Heart left ventricle (tissue), 16 donors: Measurements from ENCODE around the gene PARN. TPM values are rescaled to one million over a fixed set of nuclear protein-coding genes. Genes with fewer than 3 reads are reported as not detected.

Experiments used
- ATAC-seq, 4 donors: fragments of 200-7000 bp; cut with Tn5 transposase; one replicate each; pipeline ENCODE4 v1.9.1; 2020 to 2022; ENCODE audit warnings: moderate library complexity in 4 of 4, mild to moderate bottlenecking in 3 of 4, moderate number of reproducible peaks in 1 of 4
- DNase-seq, 5 donors: peaks; one replicate each; pipeline ENCODE4 v3.0.0-alpha.2; 2020
- H3K27ac ChIP-seq, 12 donors: fragments of 200-600 bp; sonication (generic) in 4 of 12; one replicate each; pipeline versions ENCODE4 v1.5.0 to v1.8.0; 2016 to 2022; ENCODE audit warnings: mild to moderate bottlenecking in 2 of 12
- H3K27me3 ChIP-seq, 9 donors: fragments of 200-600 bp; sonication (generic) in 2 of 9; one replicate each; pipeline versions ENCODE4 v1.5.1 to v1.8.0; 2016 to 2022; ENCODE audit warnings: mild to moderate bottlenecking in 3 of 9
- H3K36me3 ChIP-seq, 9 donors: fragments of 200-600 bp; sonication (generic) in 2 of 9; one replicate each; pipeline versions ENCODE4 v1.5.0 to v1.8.0; 2018 to 2022; ENCODE audit warnings: mild to moderate bottlenecking in 2 of 9
- H3K4me1 ChIP-seq, 12 donors: fragments of 200-600 bp; sonication (generic) in 4 of 12; one replicate each; pipeline versions ENCODE4 v1.5.0 to v1.8.0; 2016 to 2022; ENCODE audit warnings: mild to moderate bottlenecking in 3 of 12
- H3K4me3 ChIP-seq, 12 donors: fragments of 200-600 bp; sonication (generic) in 4 of 12; one replicate each; pipeline versions ENCODE4 v1.5.0 to v1.8.0; 2017 to 2022; ENCODE audit warnings: mild to moderate bottlenecking in 9 of 12, moderate library complexity in 4 of 12
- H3K9me3 ChIP-seq, 12 donors: fragments of 200-600 bp; sonication (generic) in 4 of 12; one replicate each; pipeline versions ENCODE4 v1.5.0 to v1.8.0; 2016 to 2022; ENCODE audit warnings: mild to moderate bottlenecking in 1 of 12
- POLR2A ChIP-seq, 2 donors: fragments of 450-650 bp; IDR thresholded peaks; one replicate each; pipeline ENCODE4 v1.6.1; 2017; ENCODE audit warnings: antibody characterized with exemption in 2 of 2, mild to moderate bottlenecking in 2 of 2, moderate library complexity in 2 of 2
- WGBS, 4 donors: extraction: QIAGEN DNeasy Blood & Tissue Kit in 2 of 4; methylation state at CpG; one replicate each; pipeline versions ENCODE4 v1.1.5 to v1.1.7; 2013 to 2018; 5-methylcytosine and 5-hydroxymethylcytosine counted together
- intact Hi-C, 10 donors: fragments of 100-400 bp; cut with DNase I; formaldehyde crosslinking; loops; one replicate each; pipeline versions ENCODE4 v1.11.1 to v1.14.2; 2022
- polyA plus RNA-seq, 2 donors: library from polyadenylated mRNA; stranded (reverse); fragments of 200-250 nt; gene quantifications; one replicate each; pipeline ENCODE4 v1.2.3, GENCODE V29; 2013
- total RNA-seq, 9 donors: library from RNA; depleted of rRNA in 2 of 9; stranded (reverse); fragments of >200 nt in 2 of 9; fragmentation: NEBNext Ultra II Directional in 3 of 9; extraction: Animal tissue kit (Norgen Biotek cat#: 25700) in 3 of 9; gene quantifications; one replicate each; pipeline versions ENCODE4 v1.1.0 to v1.2.4, GENCODE V29; 2016 to 2023
- TF ChIP-seq, protein P1 (sequence below), 12 donors: fragments of 200-600 bp; sonication (generic) in 4 of 12; IDR thresholded peaks; one replicate each; pipeline versions ENCODE4 v1.5.0 to v1.8.0; 2018 to 2022; ENCODE audit warnings: antibody characterized with exemption in 12 of 12, mild to moderate bottlenecking in 5 of 12
- donor health status: ischemic (EF 13 %, LVEDD 7.1; RV severe dilation, severe dysfunction).
- donor health status: healthy with polysubstance abuse.
- donor health status: DM: no; HTN: yes; CAD: no.
- donor health status: DM: no; HTN: no; CAD: no.
- donor health status: ischemic (EF 25% LVEDD 6.9; RV normal size, moderate dysfunction).
- donor health status: ischemic (EF 25% LVEDD 5.7; RV mildly dilated, moderate dysfunction).
- donor health status: healthy.
- donor health status: DM: yes; HTN: yes; CAD: no.
- donor health status: ischemic (EF 35%, LVEDD 5.7; RV mildly dilated, moderate dysfunction).
- donor health status: nonischemic (EF 11% LVEDD 7.7; RV severe dilation, severe dysfunction).
- donor health status: DM: yes; HTN: yes; CAD: no.
- donor health status: PGD.
- donor health status: ischemic (EF 29% LVEDD 5.4; RV normal size, mild dysfunction).
- donor health status: nonischemic (EF 23%, LVEDD 6.1; RV moderate dilation, normal function).

PARN gene
- total and polyA plus RNA-seq, 11 donors: 7.7 to 25.9 (median 19.8) TPM

DNA sequence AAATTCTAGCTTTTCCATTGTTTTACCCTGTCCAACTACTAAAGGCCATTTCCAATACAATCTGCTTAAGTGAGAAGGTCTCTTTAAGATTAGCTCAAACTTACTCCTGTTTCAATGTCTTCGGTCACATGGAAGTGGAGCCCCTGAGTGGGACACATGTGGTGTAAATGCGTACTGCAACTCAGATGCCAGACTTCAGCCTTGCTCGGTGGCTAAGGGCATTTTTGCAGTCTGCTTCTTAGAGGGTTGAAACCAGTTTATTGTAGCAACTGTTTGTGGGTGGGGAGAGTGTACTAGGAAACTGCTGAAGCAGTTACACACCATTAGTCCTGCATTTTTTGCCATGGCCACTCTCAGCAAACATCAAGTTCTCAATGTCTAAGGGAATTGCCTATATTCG lies 140.6 kb downstream of the PARN start:
- Histone ChIP-seq H3K36me3 (peaks cover 0 to 2% (median 0%) of the 10 kb centered on the region in 9 donors), H3K4me3 (no peak overlapping the region), H3K4me1 (peaks cover 0 to 63% (median 31%) of the 10 kb centered on the region in 12 donors), H3K27ac (peak overlapping the region in 6 of 12 donors; percentile 18 to 60 (median 37)), H3K9me3 (no peaks in the 10 kb centered on the region), H3K27me3 (no peaks in the 10 kb centered on the region)
- DNase-seq (peak in 1 of 5 donors; percentile 25), ATAC-seq (peak; percentile 25 to 37 (median 30))
- 45 to 67% (median 61%) methylated on average over 4 of the region's 4 CpGs for WGBS, 4 donors
- intact Hi-C loops: loop anchor here in 2 of 10 donors (2.0 to 5.0 kb wide), 5 partner anchors 38 to 187 kb away; no protein-coding TSS in a partner anchor
- no peak for TF ChIP-seq POLR2A (IDR thresholded peaks at IDR 0.05)
- TF ChIP-seq, protein P1, sequence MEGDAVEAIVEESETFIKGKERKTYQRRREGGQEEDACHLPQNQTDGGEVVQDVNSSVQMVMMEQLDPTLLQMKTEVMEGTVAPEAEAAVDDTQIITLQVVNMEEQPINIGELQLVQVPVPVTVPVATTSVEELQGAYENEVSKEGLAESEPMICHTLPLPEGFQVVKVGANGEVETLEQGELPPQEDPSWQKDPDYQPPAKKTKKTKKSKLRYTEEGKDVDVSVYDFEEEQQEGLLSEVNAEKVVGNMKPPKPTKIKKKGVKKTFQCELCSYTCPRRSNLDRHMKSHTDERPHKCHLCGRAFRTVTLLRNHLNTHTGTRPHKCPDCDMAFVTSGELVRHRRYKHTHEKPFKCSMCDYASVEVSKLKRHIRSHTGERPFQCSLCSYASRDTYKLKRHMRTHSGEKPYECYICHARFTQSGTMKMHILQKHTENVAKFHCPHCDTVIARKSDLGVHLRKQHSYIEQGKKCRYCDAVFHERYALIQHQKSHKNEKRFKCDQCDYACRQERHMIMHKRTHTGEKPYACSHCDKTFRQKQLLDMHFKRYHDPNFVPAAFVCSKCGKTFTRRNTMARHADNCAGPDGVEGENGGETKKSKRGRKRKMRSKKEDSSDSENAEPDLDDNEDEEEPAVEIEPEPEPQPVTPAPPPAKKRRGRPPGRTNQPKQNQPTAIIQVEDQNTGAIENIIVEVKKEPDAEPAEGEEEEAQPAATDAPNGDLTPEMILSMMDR (IDR thresholded peaks at IDR 0.05): peak in 4 of 12 donors; percentile 15 to 40 (median 18)

DNA sequence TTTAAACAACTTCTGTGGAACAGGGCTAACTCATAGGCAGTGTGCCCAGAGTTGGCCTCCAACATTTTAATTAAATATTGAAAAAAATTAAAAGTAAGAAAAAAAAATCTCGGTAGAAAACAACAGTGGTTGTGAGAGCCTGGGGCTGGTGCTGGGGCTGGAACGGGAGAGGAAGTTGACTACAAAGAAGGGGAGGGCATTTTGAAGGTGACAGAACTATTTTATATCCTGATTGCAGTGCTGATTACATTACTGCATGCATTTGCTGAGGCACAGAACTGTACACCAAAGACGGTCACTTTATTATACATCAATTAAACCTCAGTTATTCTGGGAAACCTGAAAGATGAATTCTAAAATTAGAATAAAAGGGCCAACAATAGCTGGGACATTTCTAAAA lies 142.5 kb downstream of the PARN start:
- TF ChIP-seq POLR2A (IDR thresholded peaks at IDR 0.05): no peak
- TF ChIP-seq, protein P1 (IDR thresholded peaks at IDR 0.05): no peak
- Histone ChIP-seq H3K27ac (peak overlapping the region; percentile 43 to 84 (median 80)), H3K4me1 (peaks cover 0 to 63% (median 30%) of the 10 kb centered on the region in 12 donors), H3K36me3 (peaks cover 0 to 4% (median 0%) of the 10 kb centered on the region in 9 donors), H3K4me3 (peak overlapping the region; percentile 2 to 55 (median 48)), H3K27me3 (no peaks in the 10 kb centered on the region), H3K9me3 (no peaks in the 10 kb centered on the region)
- WGBS, 4 donors: 17 to 22% (median 18%) methylated on average over 3 of the region's 3 CpGs
- ATAC-seq (peak in 2 of 4 donors; percentile 21 to 37), DNase-seq (no peak)
- intact Hi-C loops: loop anchor here in 2 of 10 donors (5.0 kb wide), 4 partner anchors 40 to 180 kb away; no protein-coding TSS in a partner anchor

DNA sequence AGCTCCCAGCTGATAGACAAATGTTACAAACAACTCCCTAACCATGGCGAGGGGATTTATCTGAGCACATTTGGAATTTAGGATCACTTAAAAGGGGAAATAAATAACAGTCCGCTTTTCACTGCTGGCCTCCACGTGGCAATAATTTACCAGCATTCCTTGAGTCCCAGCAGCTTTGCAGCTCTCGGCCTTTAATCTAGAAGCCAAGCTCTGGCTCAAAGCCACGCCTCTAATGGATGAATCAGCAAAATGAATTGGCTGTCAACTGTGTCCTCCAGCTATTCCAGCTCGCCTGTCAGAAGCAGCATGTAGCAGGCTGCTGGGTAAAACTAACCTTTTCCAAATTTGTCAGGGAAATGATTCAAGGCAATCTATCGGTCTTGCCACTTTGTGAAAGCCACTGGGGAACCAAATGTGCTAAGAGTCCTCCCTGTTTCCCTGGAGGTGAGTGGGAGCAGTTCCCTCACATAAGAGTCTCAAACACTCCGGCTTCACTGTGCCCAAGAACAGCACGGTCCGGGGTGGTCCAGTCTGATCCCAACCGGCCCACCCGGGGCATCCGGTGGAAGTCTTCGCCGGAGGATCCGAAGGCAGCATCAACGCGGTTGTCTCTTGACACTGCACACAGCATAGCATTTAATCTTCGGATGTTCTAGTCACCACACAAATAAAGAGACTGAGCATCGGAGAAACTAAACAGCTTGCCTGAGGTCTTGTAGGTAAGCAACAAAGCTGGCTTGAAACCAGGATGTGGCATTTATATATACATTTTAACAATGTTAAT lies 143.3 kb downstream of the PARN start:
- Histone ChIP-seq H3K27ac (peak overlapping the region; percentile 43 to 84 (median 80)), H3K27me3 (no peaks in the 10 kb centered on the region), H3K9me3 (no peaks in the 10 kb centered on the region), H3K36me3 (peaks cover 0 to 12% (median 9%) of the 10 kb centered on the region in 9 donors), H3K4me1 (peaks cover 0 to 54% (median 25%) of the 10 kb centered on the region in 12 donors), H3K4me3 (peak overlapping the region in 11 of 12 donors; percentile 4 to 55 (median 49))
- 3 to 19% (median 12%) methylated on average over 16 to 20 of the region's 20 CpGs for WGBS, 4 donors
- TF ChIP-seq, protein P1 (IDR thresholded peaks at IDR 0.05): peak in 1 of 12 donors; percentile 12
- TF ChIP-seq POLR2A (IDR thresholded peaks at IDR 0.05): peak in 1 of 2 donors; percentile 28
- intact Hi-C loops: loop anchor here in 2 of 10 donors (5.0 kb wide), 4 partner anchors 41 to 179 kb away; no protein-coding TSS in a partner anchor
- DNase-seq: peak in 4 of 5 donors; percentile 79 to 91 (median 86)
- peak; percentile 66 to 86 (median 86) for ATAC-seq
